SK-N-SH treated with all-trans-retinoic acid at 6 μM for 48 hours (cell line): Measurements from ENCODE around the gene STK11.

Experiments
- ATAC-seq: fragments of 200-7000 bp; cut with Tn5 transposase; 3 replicates; pipeline ENCODE4 v1.9.1; 2020; ENCODE audit warnings: mild to moderate bottlenecking, moderate library complexity
- ARNTL ChIP-seq: fragments of 450-650 bp; formaldehyde crosslinking; IDR thresholded peaks from 2 replicates; pipeline ENCODE4 v1.5.0; 2020; ENCODE audit warnings: low read depth, mild to moderate bottlenecking, moderate library complexity, borderline replicate concordance
- BACH2 ChIP-seq: fragments of 250-450 bp; sonication (Bioruptor Pico); IDR thresholded peaks from 2 replicates; pipeline ENCODE4 v1.9.0; 2021; ENCODE audit warnings: mild to moderate bottlenecking, borderline replicate concordance
- CSDC2 ChIP-seq: fragments of 250-450 bp; sonication (Bioruptor Pico); IDR thresholded peaks from 2 replicates; pipeline ENCODE4 v1.5.0; 2020; ENCODE audit warnings: mild to moderate bottlenecking, moderate library complexity
- ISL1 ChIP-seq: fragments of 250-450 bp; sonication (Bioruptor Pico); IDR thresholded peaks from 2 replicates; pipeline ENCODE4 v2.1.2; 2022; ENCODE audit warnings: mild to moderate bottlenecking, moderate library complexity
- OSR1 ChIP-seq: fragments of 250-450 bp; sonication (Bioruptor Pico); IDR thresholded peaks from 2 replicates; pipeline ENCODE4 v1.8.0; 2022; ENCODE audit warnings: moderate library complexity, mild to moderate bottlenecking, inconsistent platforms
- PATZ1 ChIP-seq: fragments of 250-450 bp; sonication (Bioruptor Pico); IDR thresholded peaks from 2 replicates; pipeline ENCODE4 v1.8.0; 2020; ENCODE audit warnings: mild to moderate bottlenecking, moderate library complexity, borderline replicate concordance
- POU6F1 ChIP-seq: fragments of 250-450 bp; sonication (Bioruptor Pico); IDR thresholded peaks from 2 replicates; pipeline ENCODE4 v1.8.0; 2021; ENCODE audit warnings: low read depth, mild to moderate bottlenecking, moderate library complexity, borderline replicate concordance
- PPARA ChIP-seq: fragments of 250-450 bp; sonication (Bioruptor Pico); IDR thresholded peaks from 2 replicates; pipeline ENCODE4 v1.5.0; 2020; ENCODE audit warnings: mild to moderate bottlenecking, borderline replicate concordance
- RARB ChIP-seq: fragments of 250-450 bp; sonication (Bioruptor Pico); IDR thresholded peaks from 2 replicates; pipeline ENCODE4 v1.8.0; 2021; ENCODE audit warnings: mild to moderate bottlenecking, moderate library complexity
- SNAI2 ChIP-seq: fragments of 250-450 bp; sonication (Bioruptor Pico); IDR thresholded peaks from 2 replicates; pipeline ENCODE4 v1.5.0; 2020; ENCODE audit warnings: mild to moderate bottlenecking, moderate library complexity
- TCF4 ChIP-seq: fragments of 250-450 bp; sonication (Bioruptor Pico); IDR thresholded peaks from 2 replicates; pipeline ENCODE4 v1.8.0; 2021; ENCODE audit warnings: mild to moderate bottlenecking, moderate library complexity, borderline replicate concordance
- TOX ChIP-seq: fragments of 250-450 bp; sonication (Bioruptor Pico); IDR thresholded peaks from 2 replicates; pipeline ENCODE4 v1.8.0; 2021; ENCODE audit warnings: mild to moderate bottlenecking, moderate library complexity, borderline replicate concordance
- ZC3H10 ChIP-seq: fragments of 250-450 bp; sonication (Bioruptor Pico); IDR thresholded peaks from 2 replicates; pipeline ENCODE4 v1.5.1; 2021; ENCODE audit warnings: mild to moderate bottlenecking, moderate library complexity
- ZFP3 ChIP-seq: fragments of 250-450 bp; sonication (Bioruptor Pico); IDR thresholded peaks from 2 replicates; pipeline ENCODE4 v1.5.0; 2020; ENCODE audit warnings: mild to moderate bottlenecking, moderate library complexity
- ZFP30 ChIP-seq: fragments of 450-650 bp; formaldehyde crosslinking; IDR thresholded peaks from 2 replicates; pipeline ENCODE4 v1.5.0; 2022; ENCODE audit warnings: mild to moderate bottlenecking, moderate library complexity
- ZNF565 ChIP-seq: fragments of 450-650 bp; formaldehyde crosslinking; conservative IDR thresholded peaks from 2 replicates; pipeline ENCODE4 v1.5.0; 2020; ENCODE audit warnings: low read depth, mild to moderate bottlenecking, moderate library complexity
- ZNF70 ChIP-seq: fragments of 450-650 bp; formaldehyde crosslinking; IDR thresholded peaks from 2 replicates; pipeline ENCODE4 v1.5.0; 2020; ENCODE audit warnings: mild to moderate bottlenecking, moderate library complexity
- ZNF8 ChIP-seq: fragments of 450-650 bp; formaldehyde crosslinking; IDR thresholded peaks from 2 replicates; pipeline ENCODE4 v1.5.0; 2020; ENCODE audit warnings: mild to moderate bottlenecking, moderate library complexity
- TF ChIP-seq, protein P1 (sequence below): fragments of 250-450 bp; sonication (Bioruptor Pico); IDR thresholded peaks from 2 replicates; pipeline ENCODE4 v1.5.1; 2020; ENCODE audit warnings: low read depth, mild to moderate bottlenecking, moderate library complexity
- TF ChIP-seq, protein P2 (sequence below): fragments of 250-450 bp; sonication (Bioruptor Pico); IDR thresholded peaks from 2 replicates; pipeline ENCODE4 v1.5.0; 2020; ENCODE audit warnings: mild to moderate bottlenecking, moderate library complexity
- TF ChIP-seq, protein P3 (sequence below): fragments of 250-450 bp; sonication (Bioruptor Pico); IDR thresholded peaks from 2 replicates; pipeline ENCODE4 v1.5.1; 2021; ENCODE audit warnings: mild to moderate bottlenecking, moderate library complexity

The STK11 gene

DNA sequence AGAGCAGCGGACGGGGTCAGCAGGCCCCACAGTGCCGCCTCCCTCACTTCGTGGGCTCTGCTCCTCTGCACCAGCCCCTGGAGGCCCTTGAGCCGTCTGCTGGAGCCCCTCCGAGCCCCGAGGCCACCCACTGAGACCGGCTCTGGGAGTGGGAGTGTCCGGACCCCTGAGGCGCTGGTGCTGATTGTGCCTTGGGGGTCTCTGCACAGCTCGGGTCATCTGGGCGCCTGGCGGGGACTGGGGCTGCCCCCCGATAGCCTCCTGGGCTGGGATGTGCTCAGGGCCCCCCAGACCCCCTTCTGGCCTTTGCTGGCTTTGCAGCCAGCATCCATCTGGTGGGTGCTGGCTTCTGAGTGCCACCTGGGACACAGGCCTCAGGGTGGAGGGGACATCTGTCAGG, 16.8 kb downstream of the STK11 start:
- no peak for ATAC-seq
- TF ChIP-seq OSR1 (CRISPR knock-in tag) (no peak), BACH2 (CRISPR knock-in tag) (no peak), ZNF565 (CRISPR knock-in tag) (no peak), TOX (CRISPR knock-in tag) (no peak), PATZ1 (CRISPR knock-in tag) (no peak), ZFP30 (CRISPR knock-in tag) (no peak), ZFP3 (CRISPR knock-in tag) (no peak), SNAI2 (CRISPR knock-in tag) (no peak), ZNF8 (no peak), ZC3H10 (CRISPR knock-in tag) (no peak), RARB (CRISPR knock-in tag) (no peak), TCF4 (CRISPR knock-in tag) (no peak), ARNTL (CRISPR knock-in tag) (no peak), PPARA (CRISPR knock-in tag) (no peak), ISL1 (CRISPR knock-in tag) (no peak)
- TF ChIP-seq, protein P1, sequence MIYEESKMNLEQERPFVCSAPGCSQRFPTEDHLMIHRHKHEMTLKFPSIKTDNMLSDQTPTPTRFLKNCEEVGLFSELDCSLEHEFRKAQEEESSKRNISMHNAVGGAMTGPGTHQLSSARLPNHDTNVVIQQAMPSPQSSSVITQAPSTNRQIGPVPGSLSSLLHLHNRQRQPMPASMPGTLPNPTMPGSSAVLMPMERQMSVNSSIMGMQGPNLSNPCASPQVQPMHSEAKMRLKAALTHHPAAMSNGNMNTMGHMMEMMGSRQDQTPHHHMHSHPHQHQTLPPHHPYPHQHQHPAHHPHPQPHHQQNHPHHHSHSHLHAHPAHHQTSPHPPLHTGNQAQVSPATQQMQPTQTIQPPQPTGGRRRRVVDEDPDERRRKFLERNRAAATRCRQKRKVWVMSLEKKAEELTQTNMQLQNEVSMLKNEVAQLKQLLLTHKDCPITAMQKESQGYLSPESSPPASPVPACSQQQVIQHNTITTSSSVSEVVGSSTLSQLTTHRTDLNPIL (CRISPR knock-in tag) = no peak
- TF ChIP-seq, protein P2, sequence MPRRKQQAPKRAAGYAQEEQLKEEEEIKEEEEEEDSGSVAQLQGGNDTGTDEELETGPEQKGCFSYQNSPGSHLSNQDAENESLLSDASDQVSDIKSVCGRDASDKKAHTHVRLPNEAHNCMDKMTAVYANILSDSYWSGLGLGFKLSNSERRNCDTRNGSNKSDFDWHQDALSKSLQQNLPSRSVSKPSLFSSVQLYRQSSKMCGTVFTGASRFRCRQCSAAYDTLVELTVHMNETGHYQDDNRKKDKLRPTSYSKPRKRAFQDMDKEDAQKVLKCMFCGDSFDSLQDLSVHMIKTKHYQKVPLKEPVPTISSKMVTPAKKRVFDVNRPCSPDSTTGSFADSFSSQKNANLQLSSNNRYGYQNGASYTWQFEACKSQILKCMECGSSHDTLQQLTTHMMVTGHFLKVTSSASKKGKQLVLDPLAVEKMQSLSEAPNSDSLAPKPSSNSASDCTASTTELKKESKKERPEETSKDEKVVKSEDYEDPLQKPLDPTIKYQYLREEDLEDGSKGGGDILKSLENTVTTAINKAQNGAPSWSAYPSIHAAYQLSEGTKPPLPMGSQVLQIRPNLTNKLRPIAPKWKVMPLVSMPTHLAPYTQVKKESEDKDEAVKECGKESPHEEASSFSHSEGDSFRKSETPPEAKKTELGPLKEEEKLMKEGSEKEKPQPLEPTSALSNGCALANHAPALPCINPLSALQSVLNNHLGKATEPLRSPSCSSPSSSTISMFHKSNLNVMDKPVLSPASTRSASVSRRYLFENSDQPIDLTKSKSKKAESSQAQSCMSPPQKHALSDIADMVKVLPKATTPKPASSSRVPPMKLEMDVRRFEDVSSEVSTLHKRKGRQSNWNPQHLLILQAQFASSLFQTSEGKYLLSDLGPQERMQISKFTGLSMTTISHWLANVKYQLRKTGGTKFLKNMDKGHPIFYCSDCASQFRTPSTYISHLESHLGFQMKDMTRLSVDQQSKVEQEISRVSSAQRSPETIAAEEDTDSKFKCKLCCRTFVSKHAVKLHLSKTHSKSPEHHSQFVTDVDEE = no peak
- TF ChIP-seq, protein P3, sequence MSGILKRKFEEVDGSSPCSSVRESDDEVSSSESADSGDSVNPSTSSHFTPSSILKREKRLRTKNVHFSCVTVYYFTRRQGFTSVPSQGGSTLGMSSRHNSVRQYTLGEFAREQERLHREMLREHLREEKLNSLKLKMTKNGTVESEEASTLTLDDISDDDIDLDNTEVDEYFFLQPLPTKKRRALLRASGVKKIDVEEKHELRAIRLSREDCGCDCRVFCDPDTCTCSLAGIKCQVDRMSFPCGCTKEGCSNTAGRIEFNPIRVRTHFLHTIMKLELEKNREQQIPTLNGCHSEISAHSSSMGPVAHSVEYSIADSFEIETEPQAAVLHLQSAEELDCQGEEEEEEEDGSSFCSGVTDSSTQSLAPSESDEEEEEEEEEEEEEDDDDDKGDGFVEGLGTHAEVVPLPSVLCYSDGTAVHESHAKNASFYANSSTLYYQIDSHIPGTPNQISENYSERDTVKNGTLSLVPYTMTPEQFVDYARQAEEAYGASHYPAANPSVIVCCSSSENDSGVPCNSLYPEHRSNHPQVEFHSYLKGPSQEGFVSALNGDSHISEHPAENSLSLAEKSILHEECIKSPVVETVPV (CRISPR knock-in tag) = no peak

GRCh38 chr19:1223018-1223855, 17.7 kb downstream of the STK11 start:
- ATAC-seq = peak; percentile 57
- no peak for TF ChIP-seq PATZ1 (CRISPR knock-in tag)
- TF ChIP-seq ZNF70 (CRISPR knock-in tag) = no peak
- TF ChIP-seq, protein P1 (CRISPR knock-in tag) = no peak
- TF ChIP-seq ZFP30 (CRISPR knock-in tag) = no peak
- no peak for TF ChIP-seq ZNF565 (CRISPR knock-in tag)
- no peak for TF ChIP-seq ISL1 (CRISPR knock-in tag)
- TF ChIP-seq, protein P2 = no peak
- TF ChIP-seq, protein P3 (CRISPR knock-in tag) = no peak
- no peak for TF ChIP-seq CSDC2 (CRISPR knock-in tag)
- no peak for TF ChIP-seq POU6F1 (CRISPR knock-in tag)
